HL-60 (cell line): ENCODE results near the gene MATR3.

Experiments
- CTCF ChIP-seq: IDR thresholded peaks from one replicate; pipeline ENCODE4 v1.5.1; 2011; ENCODE audit warnings: low read length, control low read depth, inconsistent platforms; ENCODE audit not compliant: insufficient read depth
- GABPA ChIP-seq: IDR thresholded peaks from 2 replicates; pipeline ENCODE4 v1.6.1; 2012; ENCODE audit warnings: low read depth
- POLR2AphosphoS5 ChIP-seq: IDR thresholded peaks from 2 replicates; pipeline ENCODE4 v1.6.1; 2012; ENCODE audit warnings: low read depth
- REST ChIP-seq: IDR thresholded peaks from 2 replicates; pipeline ENCODE4 v1.6.1; 2012; ENCODE audit warnings: low read depth; ENCODE audit not compliant: insufficient replicate concordance

- TF ChIP-seq POLR2AphosphoS5 (no peak), CTCF (no peak), GABPA (no peak), REST (no peak)
Measured at GRCh38 chr5:139306628-139307379, 13.3 kb downstream of the MATR3 start.
